Measurements from ENCODE around the gene POLR2L.

The POLR2L gene

GRCh38 chr11:868802-869201 lies 26.5 kb upstream of the POLR2L start:
- DNase-seq (ENCODE audit: low spot score): no peak

DNA sequence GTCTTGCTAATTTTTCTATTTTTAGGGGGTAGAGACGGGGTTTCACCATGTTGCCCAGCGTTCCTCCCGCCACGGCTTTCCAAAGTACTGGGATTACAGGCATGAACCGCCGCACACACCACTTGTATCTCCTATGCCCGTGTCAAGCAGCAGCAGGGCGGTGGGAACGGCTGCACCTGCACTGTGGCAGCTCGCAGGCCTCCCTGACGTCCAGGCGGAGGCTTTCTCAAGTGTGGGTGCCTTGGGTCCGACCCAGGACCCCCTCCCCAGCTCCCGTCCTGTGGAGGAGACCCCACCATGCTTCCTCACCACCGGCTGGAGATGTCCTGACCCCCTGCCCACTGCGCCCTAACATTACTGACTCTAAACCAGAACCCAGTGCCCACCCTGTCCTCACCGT lies 26.1 kb upstream of the POLR2L start:
- DNase-seq (ENCODE audit: low spot score): no peak

- no peak for DNase-seq (ENCODE audit: low spot score)
Measured at GRCh38 chr11:867856-868358, 25.6 kb upstream of the POLR2L start.

DNA sequence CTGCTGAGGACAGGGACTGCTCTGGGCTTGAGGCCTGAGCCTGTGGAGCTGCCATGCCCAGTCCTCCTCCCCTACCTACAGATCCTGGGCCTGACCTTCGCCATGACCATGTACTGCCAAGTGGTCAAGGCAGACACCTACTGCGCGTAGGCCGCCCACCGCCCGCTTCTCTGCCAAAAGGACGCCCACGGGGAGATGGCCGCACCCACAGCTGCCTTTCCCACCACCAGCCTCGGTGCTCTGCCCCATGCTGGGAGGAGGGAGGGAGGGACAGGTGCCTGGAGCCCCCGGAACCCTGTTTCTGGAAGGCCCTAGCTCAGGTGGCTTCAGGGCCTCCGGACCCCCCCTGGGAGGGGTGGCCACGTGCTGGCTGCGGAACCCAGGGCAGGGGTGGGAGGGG lies 24.2 kb upstream of the POLR2L start:
- DNase-seq (ENCODE audit: low spot score): no peak

DNA sequence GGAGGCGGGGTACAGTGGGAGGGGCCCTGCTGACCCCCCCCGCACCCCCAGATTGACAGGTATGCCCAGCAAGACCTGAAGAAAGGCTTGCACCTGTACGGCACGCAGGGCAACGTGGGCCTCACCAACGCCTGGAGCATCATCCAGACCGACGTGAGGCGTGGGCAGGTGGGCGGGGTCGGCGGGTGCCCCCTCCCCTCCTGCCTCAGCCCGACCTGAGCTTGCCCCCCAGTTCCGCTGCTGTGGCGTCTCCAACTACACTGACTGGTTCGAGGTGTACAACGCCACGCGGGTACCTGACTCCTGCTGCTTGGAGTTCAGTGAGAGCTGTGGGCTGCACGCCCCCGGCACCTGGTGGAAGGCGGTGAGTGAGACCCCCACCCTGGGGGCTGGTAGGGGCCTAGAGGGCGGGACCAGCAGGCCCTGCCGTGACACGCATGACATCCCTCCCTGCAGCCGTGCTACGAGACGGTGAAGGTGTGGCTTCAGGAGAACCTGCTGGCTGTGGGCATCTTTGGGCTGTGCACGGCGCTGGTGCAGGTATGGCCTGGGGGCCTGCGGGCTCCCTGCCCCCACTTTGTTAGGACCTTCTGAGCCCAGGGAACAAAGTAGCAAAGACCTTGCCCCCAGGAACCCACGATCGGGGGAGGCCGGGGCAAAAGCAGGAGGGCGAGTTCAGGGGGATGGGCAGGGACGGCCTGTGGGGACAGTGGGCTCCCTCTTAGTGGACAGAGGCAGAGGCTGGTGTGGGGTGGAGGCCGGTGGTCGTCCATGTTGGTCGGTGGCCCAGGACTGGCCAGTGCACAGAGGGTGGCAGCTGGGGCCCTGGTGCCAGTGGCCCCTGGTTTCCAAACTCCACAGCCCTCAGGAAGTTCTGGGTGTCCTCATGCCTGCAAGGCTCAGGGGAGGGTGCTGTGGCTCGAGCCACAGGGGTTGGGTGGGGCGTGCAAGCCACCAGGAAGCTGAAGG lies 23.4 kb upstream of the POLR2L start:
- DNase-seq (ENCODE audit: low spot score): no peak

DNA sequence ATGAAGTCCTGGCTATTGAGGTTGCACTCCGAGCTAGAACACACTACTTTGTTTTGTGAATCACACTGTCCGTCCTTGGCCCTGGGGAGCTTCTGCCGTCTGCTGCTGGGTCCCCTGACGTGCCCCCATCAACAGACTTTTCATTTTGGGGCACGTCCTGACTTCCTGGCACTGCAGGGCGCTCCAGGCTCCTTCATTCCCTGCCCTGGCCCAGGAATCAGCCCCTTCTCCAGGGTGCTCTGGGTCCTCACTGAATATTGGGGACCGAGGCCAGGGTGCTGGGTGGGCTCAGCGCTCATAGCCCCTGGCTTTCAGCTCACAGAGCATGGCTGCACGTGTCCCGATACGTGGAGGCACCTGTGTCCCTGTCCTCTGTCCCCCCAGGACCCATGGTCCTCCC lies 22.6 kb upstream of the POLR2L start:
- no peak for DNase-seq (ENCODE audit: low spot score)

DNA sequence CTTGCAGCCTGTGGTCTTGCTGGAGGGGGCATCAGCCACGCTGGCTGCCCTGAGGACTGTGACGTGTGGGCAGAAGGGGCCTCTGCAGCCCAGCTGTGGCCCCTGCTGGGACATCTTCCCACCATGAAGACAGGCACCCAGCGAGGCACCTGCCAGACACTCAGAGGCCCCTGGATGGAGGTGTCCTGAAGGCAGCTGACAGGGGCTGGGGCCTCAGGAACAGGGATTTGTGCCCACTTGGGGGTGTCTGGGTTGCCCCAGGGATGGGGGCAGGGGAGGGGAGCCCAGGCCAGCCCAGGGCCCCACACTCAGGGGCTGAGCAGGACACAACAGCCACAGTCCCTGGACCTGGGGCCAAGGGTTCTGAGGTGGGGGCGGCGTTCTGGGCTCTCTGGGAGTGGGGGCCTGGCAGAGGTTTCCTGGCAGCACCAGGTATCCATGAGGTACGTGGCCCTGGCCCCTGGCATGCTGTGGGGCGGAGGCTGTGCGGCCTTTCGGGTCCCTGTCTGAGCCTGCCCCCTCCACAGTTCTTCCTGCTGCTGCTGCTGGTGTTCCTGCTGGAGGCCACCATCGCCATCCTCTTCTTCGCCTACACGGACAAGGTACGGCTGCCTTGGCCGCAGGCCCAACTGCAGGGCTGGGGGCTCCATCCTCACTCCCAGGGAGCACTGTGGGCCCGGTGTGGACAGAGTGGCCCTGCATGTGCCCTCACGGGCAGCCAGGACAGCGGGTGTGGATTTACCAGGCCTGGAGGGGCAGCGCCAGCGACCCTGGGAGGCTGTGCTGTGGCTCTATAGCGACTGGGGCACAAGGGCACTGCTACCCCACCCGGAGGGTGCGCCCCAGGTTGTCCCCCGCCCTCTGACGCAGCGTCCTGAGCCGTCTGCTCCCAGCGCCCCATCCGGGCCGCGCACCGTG lies 21.8 kb upstream of the POLR2L start:
- DNase-seq (ENCODE audit: low spot score): no peak

DNA sequence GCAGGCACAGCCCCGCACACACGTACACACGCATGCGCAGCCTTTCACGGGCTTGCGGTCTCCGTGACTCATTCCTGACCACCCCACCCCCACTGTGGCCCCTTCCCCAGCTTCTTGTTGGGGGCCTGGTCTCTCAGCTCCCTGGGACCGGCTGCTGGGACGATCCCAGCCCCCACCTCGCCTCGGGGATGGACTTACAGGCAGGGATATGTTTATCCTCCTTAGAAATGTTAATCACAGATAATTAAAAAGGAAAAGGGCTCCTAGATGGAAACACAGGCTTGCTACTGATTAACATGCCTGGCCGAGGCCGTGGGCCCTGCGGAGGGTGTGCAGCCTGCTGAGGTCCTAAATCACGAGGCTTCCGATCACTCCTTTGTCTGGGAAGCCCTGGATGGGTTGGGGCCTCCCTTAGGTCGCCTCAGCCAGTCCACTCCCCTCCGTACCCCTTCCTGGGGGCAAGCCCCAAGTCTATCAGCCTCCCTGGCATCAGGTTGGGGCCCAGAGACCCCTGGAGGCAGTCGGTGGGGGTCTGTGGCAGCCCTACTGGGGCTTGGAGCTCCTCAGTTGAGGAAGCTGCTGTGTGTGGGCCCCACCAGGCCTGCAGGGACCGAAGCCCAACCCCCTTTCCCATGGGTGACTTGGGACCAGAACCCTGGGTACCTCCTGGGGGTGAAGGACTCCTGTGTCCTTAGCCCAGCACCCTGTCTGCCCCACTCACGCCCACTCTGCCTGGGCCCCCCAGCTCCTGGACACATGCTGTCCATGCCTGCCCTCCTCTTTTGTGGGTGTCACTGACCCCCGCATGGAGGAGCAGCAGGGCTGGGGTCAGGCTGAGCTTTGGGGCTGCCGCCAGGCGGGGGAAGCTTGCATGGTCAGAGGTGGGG lies 20.9 kb upstream of the POLR2L start:
- DNase-seq (ENCODE audit: low spot score): no peak

DNA sequence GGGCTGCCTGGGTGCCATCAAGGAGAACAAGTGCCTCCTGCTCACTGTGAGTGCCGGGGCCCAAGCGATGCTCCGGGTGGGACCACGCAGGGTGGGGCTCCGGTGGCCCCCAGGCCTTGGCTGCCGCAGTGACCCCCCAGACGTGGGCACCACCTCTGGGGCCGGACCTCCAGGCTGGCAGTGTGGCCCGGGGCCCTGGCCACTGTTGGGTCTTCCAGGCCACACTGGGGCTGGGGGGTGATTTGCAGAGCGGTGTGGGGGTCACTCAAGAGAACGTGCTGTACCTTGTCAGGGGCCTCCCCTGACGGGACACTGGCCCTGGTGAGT lies 20.3 kb upstream of the POLR2L start:
- no peak for DNase-seq (ENCODE audit: low spot score)

- DNase-seq (ENCODE audit: low spot score): peak; percentile 64
Measured at GRCh38 chr11:862081-862661, 19.8 kb upstream of the POLR2L start.

GRCh38 chr11:861105-861479 lies 18.8 kb upstream of the POLR2L start:
- DNase-seq (ENCODE audit: low spot score): no peak

DNA sequence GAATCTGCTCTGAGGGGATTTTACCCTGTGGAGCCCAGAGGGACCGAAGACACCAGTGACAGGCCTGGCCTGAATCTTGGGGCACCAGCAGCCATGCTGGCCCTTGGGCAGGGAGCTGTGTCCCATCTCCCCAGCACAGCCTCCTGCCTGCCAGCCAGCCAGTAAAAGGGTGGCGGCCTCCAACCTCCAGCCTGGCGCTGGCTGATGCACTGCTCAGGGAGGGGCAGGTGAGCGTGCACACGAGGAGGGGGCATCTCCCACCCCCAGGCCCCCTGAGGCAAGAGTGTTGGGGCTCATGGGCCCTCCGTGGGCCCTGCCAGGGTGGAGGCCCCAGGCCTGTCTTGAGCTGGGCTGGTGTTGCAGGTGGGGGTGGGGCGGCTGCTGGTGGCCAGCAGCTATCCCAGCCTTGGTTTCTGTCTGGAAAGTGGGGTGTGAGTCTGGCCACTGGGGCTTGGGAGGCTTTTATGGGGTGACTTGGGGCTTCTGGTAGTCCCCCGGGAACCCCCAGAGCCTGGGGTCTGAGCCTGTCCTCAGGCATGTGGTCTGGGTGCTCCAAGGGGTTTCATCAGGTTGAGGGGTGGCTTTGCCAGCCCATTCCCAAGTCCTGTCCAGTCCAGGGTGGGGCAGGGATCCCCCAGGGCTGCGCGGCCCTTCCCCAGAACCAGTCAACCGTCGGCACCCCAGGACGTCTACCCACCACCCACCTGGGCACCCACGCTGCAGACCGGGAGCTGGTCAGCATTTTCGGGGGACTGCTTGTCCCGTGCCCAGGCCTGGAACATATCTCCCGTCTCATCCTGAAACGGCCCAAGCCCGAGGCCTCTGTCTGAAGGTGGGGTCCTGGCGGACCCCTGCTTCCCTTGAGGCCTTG lies 18.1 kb upstream of the POLR2L start:
- no peak for DNase-seq (ENCODE audit: low spot score)

DNA sequence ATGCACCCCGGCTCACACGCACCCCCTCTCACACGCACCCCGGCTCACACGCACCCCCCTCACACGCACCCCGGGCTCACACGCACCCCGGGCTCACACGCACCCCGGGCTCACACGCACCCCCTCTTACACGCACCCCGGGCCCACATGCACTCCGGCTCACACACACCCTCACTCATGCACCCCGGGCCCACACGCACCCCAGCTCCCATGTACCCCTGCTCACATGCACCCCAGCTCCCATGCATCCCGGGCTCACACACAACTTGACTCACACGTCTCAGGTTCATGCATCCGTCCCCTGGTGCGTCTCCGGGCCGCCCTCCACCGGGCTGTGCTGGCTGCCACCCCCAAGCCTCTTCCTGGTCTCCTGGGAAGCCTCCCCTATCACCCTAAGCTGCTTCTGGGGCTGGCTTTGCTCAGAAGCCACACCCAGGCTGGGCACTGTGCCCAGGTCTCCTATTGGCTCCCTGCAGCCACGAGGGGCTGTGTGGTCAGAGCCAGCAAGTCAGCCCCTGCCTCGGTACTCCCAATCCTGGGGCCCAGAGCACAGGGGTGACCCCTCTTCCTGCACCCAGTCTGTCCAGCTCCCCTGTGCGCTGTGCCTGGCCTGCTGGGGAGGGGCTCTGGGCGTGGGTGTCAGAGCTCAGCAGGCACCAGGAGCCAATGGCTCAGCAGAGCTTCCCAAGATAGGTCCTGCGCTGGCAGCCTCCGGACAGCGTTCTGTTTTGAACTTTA lies 17.2 kb upstream of the POLR2L start:
- peak; percentile 94 for DNase-seq (ENCODE audit: low spot score)

DNA sequence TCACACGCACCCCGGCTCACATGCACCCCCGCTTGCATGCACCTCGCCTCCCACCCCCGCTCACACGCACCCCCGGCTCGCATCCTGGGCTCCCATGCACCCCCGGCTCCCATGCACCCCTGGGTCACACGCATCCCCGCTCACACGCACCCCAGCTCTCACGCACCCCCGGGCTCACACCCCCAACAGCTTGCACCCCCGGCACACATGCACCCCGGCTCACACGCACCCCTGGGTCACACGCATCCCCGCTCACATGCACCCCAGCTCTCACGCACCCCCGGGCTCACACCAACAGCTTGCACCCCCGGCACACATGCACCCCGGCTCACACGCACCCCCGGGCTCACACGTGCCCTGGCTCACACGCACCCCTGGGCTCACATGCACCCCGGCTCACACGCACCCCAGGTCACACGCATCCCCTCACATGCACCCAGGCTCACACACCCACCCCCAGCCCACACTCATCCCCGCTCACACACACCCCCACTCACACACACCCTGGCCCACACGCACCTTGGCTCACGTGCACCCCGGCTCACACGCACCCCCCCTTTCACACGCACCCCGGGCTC lies 16.5 kb upstream of the POLR2L start:
- no peak for DNase-seq (ENCODE audit: low spot score)

DNA sequence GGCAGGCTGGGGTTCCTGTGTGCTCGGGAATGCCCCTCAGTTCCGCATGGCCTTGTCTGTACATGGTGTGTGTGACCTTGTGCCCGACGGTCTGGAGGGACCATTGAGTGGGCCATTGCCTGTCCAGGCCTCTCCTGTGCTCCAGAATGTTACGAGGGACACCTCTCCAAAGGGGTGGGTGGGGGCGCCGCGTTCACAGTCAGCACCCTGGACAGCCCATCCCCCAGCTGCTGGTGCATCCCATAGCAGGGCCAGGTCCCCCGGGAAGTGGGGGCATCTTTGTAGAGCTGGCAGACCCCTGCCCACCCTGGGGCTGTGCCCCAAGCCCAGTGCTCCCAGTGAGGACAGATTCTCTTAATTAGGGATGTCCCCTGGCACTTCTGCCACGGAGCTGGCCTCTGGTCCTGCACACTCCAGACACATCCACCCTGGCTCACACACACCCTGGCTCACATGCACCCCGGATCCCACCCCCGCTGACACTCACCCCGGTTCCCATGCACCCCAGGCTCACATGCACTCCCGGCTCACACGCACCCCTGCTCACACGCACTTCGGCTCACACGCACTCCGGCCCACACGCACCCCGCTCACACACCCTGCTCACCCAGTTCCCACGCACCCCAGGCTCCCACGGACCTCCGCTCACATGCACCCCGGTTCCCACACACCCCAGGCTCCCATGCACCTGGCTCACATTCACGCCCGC lies 15.9 kb upstream of the POLR2L start:
- DNase-seq (ENCODE audit: low spot score): no peak

DNA sequence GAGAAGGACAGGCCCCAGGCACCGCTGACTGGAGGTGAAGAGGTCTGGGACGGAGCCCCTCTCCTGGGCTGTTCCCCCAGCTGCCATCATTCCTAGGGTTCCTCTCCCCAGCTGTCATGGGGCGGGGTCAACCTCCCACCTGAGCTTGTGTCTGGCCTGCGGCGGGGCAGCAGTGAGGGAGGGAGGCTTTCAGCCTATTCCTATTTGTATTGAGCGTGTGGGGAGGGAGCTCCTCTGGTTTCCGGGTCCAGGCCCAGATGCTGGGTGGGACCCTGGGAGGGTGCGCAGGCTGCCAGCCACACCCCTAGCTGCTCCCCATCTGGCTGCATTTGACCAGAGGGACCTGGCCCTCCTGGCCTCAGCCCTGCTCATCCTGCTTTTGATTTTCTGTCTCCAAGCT lies 14.1 kb upstream of the POLR2L start:
- DNase-seq (ENCODE audit: low spot score): no peak

DNA sequence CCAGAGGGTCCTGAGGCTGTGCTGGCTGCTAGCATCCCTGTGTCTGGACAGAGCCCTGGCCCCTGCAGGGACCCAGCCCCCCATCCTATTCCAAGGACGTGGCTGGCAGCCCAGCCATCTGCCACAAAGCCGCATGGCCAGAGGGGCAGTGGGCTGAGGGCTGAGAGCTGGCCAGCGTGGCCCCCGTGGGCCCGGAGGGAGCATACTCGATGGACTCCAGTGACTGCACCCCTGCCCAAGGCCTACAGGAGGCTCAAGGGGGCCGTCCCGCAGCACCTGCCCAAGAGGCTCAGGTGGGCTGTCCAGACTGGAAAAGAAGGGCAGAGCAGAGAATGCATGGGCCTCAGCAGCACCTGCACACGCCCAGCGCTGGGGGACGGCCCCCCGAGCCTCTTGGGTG lies 13.5 kb upstream of the POLR2L start:
- DNase-seq (ENCODE audit: low spot score): no peak

- no peak for DNase-seq (ENCODE audit: low spot score)
Measured at GRCh38 chr11:855330-855674, 13.0 kb upstream of the POLR2L start.

All from cerebellar cortex (tissue), 1 donor.